Trophoblast cell (in vitro differentiated cells and primary cell): ENCODE data around the gene PTRH1.

ENCODE experiments used
- DNase-seq, 2 donors: peaks; one replicate each; pipeline ENCODE4 v3.0.0-alpha.2; 2016
- H2AFZ ChIP-seq: 2 replicates; pipeline ENCODE4 v1.6.1; 2013; ENCODE audit warnings: low read length, moderate library complexity, mild to moderate bottlenecking; ENCODE audit not compliant: insufficient read depth, poor library complexity
- H2AK5ac ChIP-seq: 2 replicates; pipeline ENCODE4 v1.6.1; 2013; ENCODE audit warnings: mild to moderate bottlenecking, low read length
- H2BK120ac ChIP-seq: 2 replicates; pipeline ENCODE4 v1.6.1; 2013; ENCODE audit warnings: low read length, mild to moderate bottlenecking, moderate library complexity; ENCODE audit not compliant: insufficient read depth, poor library complexity
- H2BK12ac ChIP-seq: 2 replicates; pipeline ENCODE4 v1.6.1; 2013; ENCODE audit warnings: mild to moderate bottlenecking, low read length, moderate library complexity
- H2BK5ac ChIP-seq: 2 replicates; pipeline ENCODE4 v1.6.1; 2013; ENCODE audit warnings: low read length, low read depth, moderate library complexity, mild to moderate bottlenecking; ENCODE audit not compliant: poor library complexity
- H3K14ac ChIP-seq: 2 replicates; pipeline ENCODE4 v1.6.1; 2013; ENCODE audit warnings: mild to moderate bottlenecking, low read length
- H3K18ac ChIP-seq: 2 replicates; pipeline ENCODE4 v1.6.1; 2013; ENCODE audit warnings: mild to moderate bottlenecking, low read length
- H3K23ac ChIP-seq: 2 replicates; pipeline ENCODE4 v1.6.1; 2013; ENCODE audit warnings: low read length
- H3K27ac ChIP-seq: 2 replicates; pipeline ENCODE4 v1.5.1; 2013; ENCODE audit warnings: low read depth, mild to moderate bottlenecking, inconsistent platforms, low read length, moderate library complexity
- H3K27me3 ChIP-seq: 2 replicates; pipeline ENCODE4 v1.6.1; 2013; ENCODE audit warnings: inconsistent platforms, mild to moderate bottlenecking, low read length, moderate library complexity; ENCODE audit not compliant: insufficient read depth
- H3K36me3 ChIP-seq, 2 experiments: 1 replicate in 1 of 2; 2 replicates in 1 of 2; pipeline ENCODE4 v1.6.1; 2013; ENCODE audit warnings: low read length in 2 of 2, mild to moderate bottlenecking in 2 of 2, moderate library complexity in 1 of 2; ENCODE audit not compliant: insufficient read depth in 2 of 2, control insufficient read depth in 1 of 2
- H3K4ac ChIP-seq: 2 replicates; pipeline ENCODE4 v1.6.1; 2013; ENCODE audit warnings: low read depth, mild to moderate bottlenecking, low read length, moderate library complexity
- H3K4me1 ChIP-seq, 2 experiments: 1 replicate in 1 of 2; 2 replicates in 1 of 2; pipeline ENCODE4 v1.6.1; 2013; ENCODE audit warnings: low read length in 2 of 2, mild to moderate bottlenecking in 2 of 2, moderate library complexity in 1 of 2; ENCODE audit not compliant: insufficient read depth in 2 of 2, control insufficient read depth in 1 of 2
- H3K4me2 ChIP-seq: 2 replicates; pipeline ENCODE4 v1.6.1; 2013; ENCODE audit warnings: inconsistent platforms, mild to moderate bottlenecking, low read length, moderate library complexity
- H3K4me3 ChIP-seq: 2 replicates; pipeline ENCODE4 v1.5.1; 2013; ENCODE audit warnings: mild to moderate bottlenecking, low read depth, low read length, inconsistent platforms
- H3K79me1 ChIP-seq: one replicate; pipeline ENCODE4 v1.6.1; 2013; ENCODE audit warnings: low read length
- H3K79me2 ChIP-seq: 2 replicates; pipeline ENCODE4 v1.6.1; 2013; ENCODE audit warnings: low read length, mild to moderate bottlenecking; ENCODE audit not compliant: control insufficient read depth, insufficient read depth, poor library complexity
- H3K9ac ChIP-seq: 2 replicates; pipeline ENCODE4 v1.6.1; 2013; ENCODE audit warnings: mild to moderate bottlenecking, low read length
- H3K9me3 ChIP-seq: 2 replicates; pipeline ENCODE4 v1.6.1; 2013; ENCODE audit warnings: low read depth, mild to moderate bottlenecking, control low read depth, inconsistent platforms, low read length; ENCODE audit not compliant: insufficient read depth
- H4K12ac ChIP-seq: 2 replicates; pipeline ENCODE4 v1.6.1; 2013; ENCODE audit warnings: low read depth, mild to moderate bottlenecking, low read length, moderate library complexity
- H4K8ac ChIP-seq: 2 replicates; pipeline ENCODE4 v1.6.1; 2013; ENCODE audit warnings: low read depth, mild to moderate bottlenecking, low read length, moderate library complexity
- H4K91ac ChIP-seq: one replicate; pipeline ENCODE4 v1.6.1; 2013; ENCODE audit warnings: low read depth, mild to moderate bottlenecking, low read length, moderate library complexity
- WGBS: extraction: QIAGEN DNeasy Blood & Tissue Kit; methylation state at CpG from one replicate; pipeline ENCODE4 v1.1.7; 2013; ENCODE audit warnings: missing lambda C conversion rate; ENCODE audit not compliant: insufficient read length, insufficient coverage; ENCODE audit errors: extremely low coverage; 5-methylcytosine and 5-hydroxymethylcytosine counted together

The PTRH1 gene

DNA sequence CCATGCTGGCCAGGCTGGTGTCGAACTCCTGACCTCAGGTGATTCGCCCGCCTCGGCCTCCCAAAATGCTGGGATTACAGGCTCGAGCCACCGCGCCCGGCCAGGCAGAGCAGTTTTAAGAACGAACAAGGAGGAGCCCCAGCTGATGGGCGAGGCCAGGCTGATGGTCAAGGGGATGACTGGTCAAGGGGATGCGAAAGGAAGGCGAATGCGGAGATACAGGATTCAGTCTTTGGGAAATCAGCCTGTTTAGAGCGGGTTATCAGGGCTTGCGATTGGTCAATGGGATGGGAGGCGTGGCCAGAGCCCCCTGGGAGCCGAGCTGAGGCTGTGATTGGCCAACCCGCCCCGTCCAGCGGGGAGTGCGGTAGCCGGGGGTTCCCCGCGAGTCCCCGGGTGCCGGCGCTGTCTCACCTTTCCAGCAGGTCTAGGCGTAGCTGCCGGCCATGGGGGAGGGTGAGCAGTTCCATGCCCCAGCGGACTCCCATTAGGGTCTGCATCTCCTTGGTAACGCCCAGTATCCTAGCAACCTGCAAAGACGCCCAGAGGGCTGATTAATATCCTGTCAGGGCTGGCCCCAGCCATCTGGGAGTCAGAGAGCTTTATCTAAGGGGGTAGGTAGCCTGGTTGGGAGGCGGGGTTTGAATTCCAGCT lies 27.1 kb upstream of the PTRH1 start:
- DNase-seq = peak; percentile 68 to 77
- no peak overlapping the region for H3K23ac ChIP-seq
- no peak overlapping the region for H2AK5ac ChIP-seq
- H2BK120ac ChIP-seq = no peak overlapping the region
- no peak overlapping the region for H3K4me3 ChIP-seq
- no peaks in the 10 kb centered on the region for H3K36me3 ChIP-seq
- H4K12ac ChIP-seq = no peak overlapping the region
- H3K27ac ChIP-seq = no peak overlapping the region
- peak overlapping the region; percentile 22 for H4K8ac ChIP-seq
- H2BK12ac ChIP-seq = no peak overlapping the region
- no CpG with 5 or more reads among the region's 33 CpGs for WGBS
- peak overlapping the region; percentile 35 for H3K4me2 ChIP-seq
- no peaks in the 10 kb centered on the region for H3K27me3 ChIP-seq
- peaks cover 11 to 12% of the 10 kb centered on the region in 2 experiments for H3K4me1 ChIP-seq
- peak overlapping the region; percentile 30 for H2AFZ ChIP-seq
- H3K9ac ChIP-seq = no peak overlapping the region
- peaks cover 3% of the 10 kb centered on the region for H3K79me1 ChIP-seq
- H3K79me2 ChIP-seq = no peaks in the 10 kb centered on the region
- H3K9me3 ChIP-seq = no peaks in the 10 kb centered on the region
- no peak overlapping the region for H3K18ac ChIP-seq
- H2BK5ac ChIP-seq = no peak overlapping the region
- H3K14ac ChIP-seq = no peak overlapping the region
- H4K91ac ChIP-seq = no peak overlapping the region
- no peak overlapping the region for H3K4ac ChIP-seq

DNA sequence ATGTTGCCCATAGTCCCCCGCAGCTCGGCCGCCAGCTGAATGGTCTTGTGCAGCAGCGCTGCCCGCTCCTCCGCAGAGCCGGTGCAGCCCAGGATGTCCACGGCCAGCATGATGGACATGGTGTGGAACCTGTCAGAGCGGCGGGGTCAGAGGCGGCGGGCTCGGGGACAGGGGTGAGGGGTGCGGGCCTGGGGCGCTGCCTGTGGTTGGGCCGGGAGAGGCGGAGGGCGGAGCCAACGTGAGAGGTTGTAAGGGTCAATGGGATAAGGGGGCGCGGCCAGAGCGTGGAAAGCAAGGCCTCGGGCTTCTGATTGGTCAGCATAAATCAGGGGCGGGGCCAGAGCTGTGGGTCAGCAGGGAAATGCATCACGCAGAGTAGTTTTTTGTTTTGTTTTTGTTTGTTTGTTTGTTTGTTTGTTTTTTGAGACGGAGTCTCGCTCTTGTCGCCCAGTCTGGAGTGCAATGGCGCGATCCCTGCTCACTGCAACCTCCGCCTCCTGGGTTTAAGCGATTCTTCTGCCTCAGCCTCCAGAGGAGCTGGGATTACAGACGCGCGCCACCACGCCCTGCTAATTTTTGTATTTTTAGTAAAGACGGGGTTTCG lies 26.5 kb upstream of the PTRH1 start:
- Histone ChIP-seq H2AFZ (peak overlapping the region; percentile 30), H2AK5ac (no peak overlapping the region), H4K8ac (no peak overlapping the region), H4K91ac (peak overlapping the region; percentile 22), H3K4me3 (no peak overlapping the region), H3K27ac (no peak overlapping the region), H4K12ac (no peak overlapping the region), H3K79me2 (no peaks in the 10 kb centered on the region), H3K9ac (no peak overlapping the region), H3K14ac (no peak overlapping the region), H3K9me3 (no peaks in the 10 kb centered on the region), H3K36me3 (no peaks in the 10 kb centered on the region), H3K79me1 (peaks cover 3% of the 10 kb centered on the region), H3K27me3 (no peaks in the 10 kb centered on the region), H2BK120ac (no peak overlapping the region), H3K18ac (no peak overlapping the region), H3K4me1 (peaks cover 11 to 12% of the 10 kb centered on the region in 2 experiments), H2BK5ac (no peak overlapping the region), H3K4ac (no peak overlapping the region), H3K4me2 (peak overlapping the region; percentile 35), H2BK12ac (no peak overlapping the region), H3K23ac (no peak overlapping the region)
- DNase-seq = peak; percentile 85 to 89
- WGBS = no CpG with 5 or more reads among the region's 38 CpGs

DNA sequence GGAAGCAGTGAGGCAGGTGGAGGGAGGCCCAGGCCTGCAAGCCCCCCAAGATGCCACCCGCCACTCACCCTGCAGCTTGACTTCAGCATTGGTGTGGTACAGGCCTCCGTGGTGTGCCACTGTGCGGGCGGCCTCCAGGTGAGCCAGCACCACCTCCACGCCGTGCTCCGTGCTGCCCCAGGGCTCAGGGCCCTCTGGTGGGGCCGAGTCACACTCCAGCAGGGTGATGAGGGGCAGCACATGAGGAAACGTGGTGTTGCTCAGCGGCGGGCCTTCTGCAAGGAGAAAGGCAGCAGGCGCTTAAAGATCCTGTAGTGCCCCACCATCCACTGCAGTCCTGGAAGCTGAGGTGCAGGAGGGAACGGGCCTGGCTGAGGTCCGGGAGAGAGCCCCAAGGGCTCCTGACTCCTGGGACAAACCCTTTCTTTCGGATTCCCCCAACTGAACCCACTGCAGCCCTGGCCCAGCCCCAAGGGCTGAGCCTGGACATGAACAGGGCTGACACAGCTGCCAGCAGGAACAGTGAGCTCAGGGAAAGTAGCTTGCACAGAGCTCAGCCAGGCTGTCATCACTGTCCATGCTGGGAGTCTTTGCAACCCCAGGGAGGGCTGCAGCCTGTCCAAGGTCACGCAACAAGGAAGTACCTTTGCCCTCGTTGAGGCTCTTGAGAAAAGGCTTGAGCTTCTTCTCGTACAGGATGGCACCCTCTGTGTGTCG lies 24.3 kb upstream of the PTRH1 start:
- Histone ChIP-seq H4K8ac (no peak overlapping the region), H3K36me3 (no peaks in the 10 kb centered on the region)

DNA sequence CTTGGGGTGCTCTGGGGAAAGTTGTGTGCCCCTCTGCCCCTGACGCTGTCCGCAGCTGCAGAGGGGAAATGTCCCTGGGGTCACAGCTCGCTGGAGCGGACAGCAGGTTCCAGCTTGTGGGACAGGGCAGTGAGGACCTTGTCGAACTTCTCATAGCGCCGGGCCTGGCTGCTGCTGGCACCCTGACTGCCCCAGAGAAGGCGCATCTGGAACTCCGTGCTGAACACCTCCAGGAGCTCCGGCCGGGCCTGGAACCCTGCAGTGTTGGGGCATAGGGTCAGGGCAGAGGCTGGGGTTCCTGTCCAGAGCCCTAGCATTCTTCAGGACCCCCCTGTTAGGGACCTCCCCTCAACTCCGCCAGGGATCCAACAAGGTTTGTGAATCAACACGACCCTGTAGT lies 23.2 kb upstream of the PTRH1 start:
- H3K4ac ChIP-seq = no peak overlapping the region
- H3K9me3 ChIP-seq = no peaks in the 10 kb centered on the region
- no peak overlapping the region for H4K91ac ChIP-seq
- H2BK120ac ChIP-seq = no peak overlapping the region
- H2AK5ac ChIP-seq = no peak overlapping the region
- peaks cover 16% of the 10 kb centered on the region in 2 experiments for H3K4me1 ChIP-seq
- no CpG with 5 or more reads among the region's 13 CpGs for WGBS
- no peak overlapping the region for H3K9ac ChIP-seq
- no peak overlapping the region for H4K8ac ChIP-seq
- no peak overlapping the region for H3K14ac ChIP-seq
- H3K23ac ChIP-seq = no peak overlapping the region
- H3K4me3 ChIP-seq = no peak overlapping the region
- no peak for DNase-seq
- no peak overlapping the region for H2BK5ac ChIP-seq
- no peak overlapping the region for H4K12ac ChIP-seq
- no peaks in the 10 kb centered on the region for H3K36me3 ChIP-seq
- H3K4me2 ChIP-seq = no peak overlapping the region
- no peak overlapping the region for H3K18ac ChIP-seq
- H2AFZ ChIP-seq = no peak overlapping the region
- no peak overlapping the region for H2BK12ac ChIP-seq
- no peak overlapping the region for H3K27ac ChIP-seq
- H3K27me3 ChIP-seq = no peaks in the 10 kb centered on the region
- peaks cover 8% of the 10 kb centered on the region for H3K79me1 ChIP-seq
- H3K79me2 ChIP-seq = peaks cover 2% of the 10 kb centered on the region

More for the DNA sequence above, 24.3 kb upstream of the PTRH1 start:
- Histone ChIP-seq H3K79me1 (peaks cover 5% of the 10 kb centered on the region), H3K9ac (no peak overlapping the region), H3K9me3 (no peaks in the 10 kb centered on the region), H2AK5ac (peak overlapping the region; percentile 18), H2BK12ac (peak overlapping the region; percentile 78), H3K79me2 (peaks cover 2% of the 10 kb centered on the region), H3K4me1 (peaks cover 11 to 12% of the 10 kb centered on the region in 2 experiments), H3K14ac (no peak overlapping the region), H2BK5ac (no peak overlapping the region), H3K27me3 (no peaks in the 10 kb centered on the region), H4K12ac (no peak overlapping the region), H2BK120ac (no peak overlapping the region), H3K23ac (no peak overlapping the region), H3K27ac (no peak overlapping the region), H3K4me3 (no peak overlapping the region), H3K4me2 (no peak overlapping the region), H3K4ac (no peak overlapping the region), H3K18ac (no peak overlapping the region), H4K91ac (no peak overlapping the region), H2AFZ (no peak overlapping the region)
- no peak for DNase-seq
- no CpG with 5 or more reads among the region's 19 CpGs for WGBS
